Measurements from ENCODE around the gene ADAR.

The ADAR gene

GRCh38 chr1:154623358-154623757 is 15.4 kb upstream of the ADAR start:
- DNase-seq (ENCODE audit: low read depth) = no peak

DNA sequence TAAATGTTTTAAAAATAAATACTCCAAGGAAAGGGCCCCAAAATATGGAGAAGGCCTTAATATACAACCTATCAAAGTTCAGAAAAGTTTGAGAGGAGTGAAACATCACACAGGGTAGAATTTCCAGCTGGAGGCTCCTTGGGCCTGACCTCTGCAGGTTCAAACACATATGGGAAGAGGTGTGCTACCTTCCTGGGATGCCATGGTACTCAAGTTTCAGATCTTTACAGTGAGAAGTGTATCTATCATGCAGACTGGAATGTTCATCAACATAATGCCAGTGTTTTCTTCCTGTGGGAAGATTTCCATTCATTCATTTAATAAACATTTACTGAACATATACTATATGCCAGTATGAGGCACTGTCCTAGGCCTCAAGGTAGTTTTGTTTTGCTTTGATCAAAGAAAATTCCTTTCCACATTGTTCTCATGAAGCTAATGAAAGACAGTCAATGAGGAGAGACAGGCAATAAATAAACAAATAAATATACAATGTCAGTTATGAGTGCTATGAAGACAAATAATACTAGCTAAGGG is 14.6 kb upstream of the ADAR start:
- no peak for DNase-seq (ENCODE audit: low read depth)
- TF ChIP-seq CTCF (IDR thresholded peaks at IDR 0.05; ENCODE audit: control insufficient read depth, insufficient read depth, low read depth, low read length, missing control alignments) = no peak

More at GRCh38 chr1:154623358-154623757, 15.4 kb upstream of the ADAR start:
- no peak overlapping the region for H3K4me3 ChIP-seq (ENCODE audit: control insufficient read depth, low read depth, low read length)
- TF ChIP-seq CTCF (IDR thresholded peaks at IDR 0.05; ENCODE audit: control insufficient read depth, insufficient read depth, low read depth, low read length, missing control alignments) = no peak

GRCh38 chr1:154621875-154622274 is 13.9 kb upstream of the ADAR start:
- no peak for TF ChIP-seq CTCF (IDR thresholded peaks at IDR 0.05; ENCODE audit: control insufficient read depth, insufficient read depth, low read depth, low read length, missing control alignments)
- no peak for DNase-seq (ENCODE audit: low read depth)
- H3K4me3 ChIP-seq (ENCODE audit: control insufficient read depth, low read depth, low read length) = no peak overlapping the region

More for the DNA sequence above, 14.6 kb upstream of the ADAR start:
- H3K4me3 ChIP-seq (ENCODE audit: control insufficient read depth, low read depth, low read length) = no peak overlapping the region

DNA sequence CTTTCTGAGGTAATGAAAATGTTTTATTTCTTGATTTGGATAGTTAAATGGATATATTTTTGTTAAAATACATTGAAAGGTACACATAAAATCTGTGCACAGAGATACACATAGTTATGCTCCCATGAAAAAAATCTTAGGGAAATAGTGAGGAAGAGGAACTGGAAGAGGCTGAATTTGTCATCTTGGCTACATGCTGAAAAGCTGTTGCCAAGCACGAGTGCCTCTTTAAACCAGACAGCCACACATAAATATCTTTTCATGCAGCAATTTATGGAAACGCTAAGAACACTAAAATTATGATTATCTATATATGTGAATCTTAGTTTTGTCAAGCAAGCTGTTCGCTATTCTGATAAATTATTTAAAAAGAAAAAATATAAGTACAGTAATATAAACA is 12.8 kb upstream of the ADAR start:
- no peak overlapping the region for H3K4me3 ChIP-seq (ENCODE audit: control insufficient read depth, low read depth, low read length)
- no peak for TF ChIP-seq CTCF (IDR thresholded peaks at IDR 0.05; ENCODE audit: control insufficient read depth, insufficient read depth, low read depth, low read length, missing control alignments)
- no peak for DNase-seq (ENCODE audit: low read depth)

DNA sequence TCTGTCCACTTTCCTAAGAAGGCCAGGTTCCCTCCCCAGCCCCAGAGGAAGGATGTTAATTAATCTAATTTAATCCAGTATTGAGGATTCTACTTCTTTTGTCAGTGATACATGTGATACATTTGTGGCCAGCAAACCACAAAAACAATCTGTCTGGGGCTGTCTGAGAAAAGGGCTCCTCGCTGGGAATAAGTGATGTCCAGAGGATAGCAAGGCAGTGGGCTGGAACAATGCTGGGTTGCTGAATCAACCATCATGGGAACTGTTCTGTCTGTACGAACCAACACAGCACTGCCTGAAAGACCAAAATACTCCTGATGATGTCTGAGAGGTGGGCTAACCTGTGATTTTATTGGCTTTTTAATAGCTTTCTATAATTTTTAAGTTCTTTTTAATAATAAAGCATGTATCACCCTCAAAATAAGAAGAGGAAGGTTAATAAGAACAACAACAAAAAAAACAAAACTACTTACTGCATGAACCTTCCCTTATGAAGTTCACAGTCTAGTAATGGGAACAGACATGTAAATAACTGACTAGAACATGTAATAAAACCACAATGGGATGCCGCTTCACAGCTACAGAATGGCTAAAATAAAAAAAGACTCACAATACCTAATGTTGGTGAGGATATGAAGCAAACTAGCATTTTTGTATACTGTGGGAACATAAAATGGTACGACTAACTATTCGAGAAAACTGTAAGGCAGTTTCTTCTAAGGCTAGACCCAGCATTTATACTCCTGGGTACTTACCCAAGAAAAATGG is 11.4 kb upstream of the ADAR start:
- H3K4me3 ChIP-seq (ENCODE audit: control insufficient read depth, low read depth, low read length) = no peak overlapping the region
- TF ChIP-seq CTCF (IDR thresholded peaks at IDR 0.05; ENCODE audit: control insufficient read depth, insufficient read depth, low read depth, low read length, missing control alignments) = no peak
- no peak for DNase-seq (ENCODE audit: low read depth)

DNA sequence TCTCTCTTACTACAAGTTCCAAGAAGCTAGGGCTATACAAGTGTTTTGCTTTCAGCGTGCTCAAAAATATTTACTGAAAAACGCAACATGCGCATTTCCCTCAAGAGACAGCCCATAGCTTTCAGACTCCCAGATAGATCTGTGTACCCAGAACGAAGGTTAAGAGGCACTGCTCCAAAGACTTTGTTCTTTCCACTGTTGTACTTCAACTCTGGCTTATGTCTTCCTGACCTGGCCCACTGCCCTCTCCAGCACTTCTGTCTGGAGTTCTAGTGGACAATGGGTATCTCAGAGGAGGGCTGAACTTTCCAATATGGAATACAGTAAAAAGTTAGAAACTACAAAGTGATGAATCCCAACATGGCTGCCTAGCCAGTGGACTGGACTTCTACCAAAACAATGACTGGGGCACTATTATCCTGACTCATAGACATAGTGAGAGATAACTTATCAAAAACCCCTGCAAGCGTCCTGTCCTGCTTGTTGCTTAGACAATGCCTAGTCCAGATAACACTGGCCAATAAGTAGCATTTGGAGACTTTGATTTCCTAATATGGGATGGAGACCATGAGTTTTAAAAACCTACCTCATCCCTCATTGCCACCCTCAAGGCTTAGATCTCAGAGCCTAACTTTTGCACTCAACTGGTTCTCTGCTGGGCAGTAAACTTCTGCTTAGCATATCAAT is 8.8 kb upstream of the ADAR start:
- DNase-seq (ENCODE audit: low read depth) = no peak
- TF ChIP-seq CTCF (IDR thresholded peaks at IDR 0.05; ENCODE audit: control insufficient read depth, insufficient read depth, low read depth, low read length, missing control alignments) = no peak
- H3K4me3 ChIP-seq (ENCODE audit: control insufficient read depth, low read depth, low read length) = no peak overlapping the region

Data from AG09309 (cell line).